NCI-H2227 treated with DMSO at 0.1 percent for 48 hours (cell line): ENCODE measurements around the gene IP6K3.

Experiments
- DNase-seq: peaks from one replicate; lab custom pipeline; 2025; lab: John Stamatoyannopoulos, UW

The IP6K3 gene

DNA sequence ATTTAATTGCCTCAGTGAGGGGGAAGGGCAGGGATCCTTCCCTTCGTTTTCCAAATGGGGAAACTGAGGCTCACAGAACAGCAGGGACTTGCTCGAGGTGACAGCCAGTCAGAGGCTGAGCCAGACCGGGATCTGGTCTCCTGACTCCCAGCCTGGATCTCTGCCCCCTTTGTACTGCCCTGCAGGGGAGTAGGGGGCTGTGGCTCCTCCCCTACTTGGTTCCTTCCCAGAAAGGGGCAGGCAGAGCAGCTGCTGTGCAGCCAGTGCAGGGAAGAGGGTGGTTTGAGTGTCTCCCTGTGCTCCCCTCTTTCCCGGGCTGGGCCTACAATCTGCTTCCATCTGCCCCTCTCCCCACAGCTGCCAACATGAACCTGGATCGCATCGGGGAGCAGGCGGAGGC lies 72.9 kb downstream of the IP6K3 start:
- DNase-seq, result no peak

DNA sequence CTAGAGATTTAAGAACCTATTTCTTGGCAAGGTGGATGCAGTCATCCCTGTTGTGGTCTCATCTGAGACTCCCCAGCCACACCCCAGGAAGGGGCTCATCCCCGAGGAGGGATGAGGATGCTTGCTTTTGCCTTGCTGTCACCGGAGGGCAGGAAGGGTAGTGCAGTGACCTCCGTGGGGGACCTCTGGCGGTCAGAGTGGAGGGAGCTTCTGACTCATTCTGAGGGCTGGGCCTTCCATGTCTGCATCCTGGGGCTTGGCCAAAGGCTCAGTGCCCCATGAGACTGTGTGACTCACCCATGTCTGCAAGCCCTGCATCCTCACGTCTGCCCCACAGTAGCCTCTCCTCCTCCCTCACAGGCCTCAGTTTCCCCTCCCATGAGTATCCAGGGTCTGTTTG lies 73.9 kb downstream of the IP6K3 start:
- no peak for DNase-seq

DNA sequence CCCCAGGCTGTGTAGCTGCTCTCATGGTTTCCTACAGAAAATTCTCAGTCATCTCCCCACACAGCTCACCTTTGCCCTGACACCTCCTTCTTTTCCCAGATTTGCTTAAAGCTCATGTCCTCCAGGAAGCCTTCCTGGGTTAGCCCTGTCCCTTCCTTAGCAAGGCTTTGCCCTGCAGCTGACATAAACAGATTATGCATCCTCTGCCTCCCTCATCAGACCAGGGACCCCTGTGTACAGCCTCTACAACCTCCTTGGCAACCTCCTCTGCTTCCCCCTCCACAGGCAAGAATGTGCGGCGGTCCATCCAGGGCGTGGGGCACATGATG lies 75.0 kb downstream of the IP6K3 start:
- DNase-seq, result no peak
